M059J (cell line): ENCODE results near the gene SNAI3. TPM values are rescaled to one million over a fixed set of nuclear protein-coding genes. Genes with fewer than 3 reads are reported as not detected.

Experiments used
- DNase-seq: peaks from one replicate; pipeline ENCODE4 v3.0.0-alpha.2; 2012; ENCODE audit warnings: low read depth
- total RNA-seq: library from RNA; depleted of rRNA; stranded (reverse); fragments of >200 nt; shearing (Covaris generic); gene quantifications from 2 replicates; pipeline ENCODE4 v1.2.3, GENCODE V29; 2014

The SNAI3 gene
- total RNA-seq, 1 experiment from 2014 or later, result not detected

DNA sequence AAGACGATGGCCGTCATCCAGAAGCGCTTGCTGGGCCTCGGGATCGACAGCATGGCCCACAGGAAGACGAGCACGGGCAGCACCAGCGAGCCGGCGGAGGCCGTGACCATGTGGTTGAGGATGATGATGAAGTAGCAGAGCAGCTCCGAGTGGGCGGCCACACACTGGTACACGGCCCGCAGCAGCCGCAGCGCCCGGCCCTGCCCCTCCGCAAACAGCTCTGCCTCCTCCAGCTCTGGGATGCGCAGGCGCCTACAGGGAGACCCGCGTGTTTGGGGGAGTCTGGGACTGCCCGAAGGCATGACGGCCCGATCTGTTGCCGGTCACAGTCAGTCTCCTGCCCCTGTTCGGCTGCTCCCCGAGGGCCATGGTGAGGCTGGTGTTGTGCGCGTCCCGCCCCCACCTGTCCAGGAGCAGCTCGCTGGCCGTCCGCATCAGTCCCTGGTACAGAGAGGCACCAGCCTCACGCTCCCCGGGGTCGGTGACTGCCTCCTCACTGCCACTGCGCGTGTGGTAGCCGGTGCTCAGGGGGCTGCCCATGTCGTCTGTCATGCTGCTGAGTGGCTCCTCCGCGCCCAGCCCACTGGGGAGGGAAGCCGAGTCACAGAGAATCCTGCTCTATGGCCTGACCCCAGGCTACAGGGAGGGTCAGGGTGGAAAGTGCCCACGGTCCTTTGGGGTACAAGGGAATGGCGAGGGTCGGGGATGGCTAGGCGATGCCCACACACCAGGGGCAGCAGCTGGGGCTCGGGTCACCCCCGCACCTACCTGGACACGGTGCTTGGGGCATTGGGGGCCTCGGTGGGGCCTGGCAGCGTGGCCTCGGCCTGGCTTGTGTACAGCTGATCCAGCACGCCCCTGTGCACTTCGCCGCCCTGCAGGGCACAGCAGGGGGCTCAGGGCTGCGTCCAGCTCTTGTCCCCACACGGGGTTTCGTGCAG lies 35.8 kb upstream of the SNAI3 start:
- no peak for DNase-seq

DNA sequence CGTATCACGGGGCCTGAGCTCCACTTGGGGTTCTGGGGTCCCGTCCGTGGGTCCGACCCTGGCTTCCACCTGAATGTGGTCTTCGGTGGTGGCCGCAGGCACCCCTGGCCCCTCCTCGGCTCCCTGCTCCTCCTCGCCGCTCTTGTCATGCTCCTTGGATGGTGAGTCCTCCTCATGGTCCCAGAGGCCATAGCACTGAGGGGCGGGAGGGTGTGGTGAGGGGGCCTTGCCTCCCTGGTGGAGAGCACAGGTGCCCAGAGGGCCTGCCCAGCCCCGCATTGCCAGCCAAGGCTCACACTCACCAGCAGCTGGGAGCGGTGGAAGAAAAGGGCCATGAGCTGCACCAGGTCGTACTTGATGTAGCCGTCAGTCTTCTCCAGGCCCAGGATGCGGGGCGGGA lies 34.9 kb upstream of the SNAI3 start:
- no peak for DNase-seq

DNA sequence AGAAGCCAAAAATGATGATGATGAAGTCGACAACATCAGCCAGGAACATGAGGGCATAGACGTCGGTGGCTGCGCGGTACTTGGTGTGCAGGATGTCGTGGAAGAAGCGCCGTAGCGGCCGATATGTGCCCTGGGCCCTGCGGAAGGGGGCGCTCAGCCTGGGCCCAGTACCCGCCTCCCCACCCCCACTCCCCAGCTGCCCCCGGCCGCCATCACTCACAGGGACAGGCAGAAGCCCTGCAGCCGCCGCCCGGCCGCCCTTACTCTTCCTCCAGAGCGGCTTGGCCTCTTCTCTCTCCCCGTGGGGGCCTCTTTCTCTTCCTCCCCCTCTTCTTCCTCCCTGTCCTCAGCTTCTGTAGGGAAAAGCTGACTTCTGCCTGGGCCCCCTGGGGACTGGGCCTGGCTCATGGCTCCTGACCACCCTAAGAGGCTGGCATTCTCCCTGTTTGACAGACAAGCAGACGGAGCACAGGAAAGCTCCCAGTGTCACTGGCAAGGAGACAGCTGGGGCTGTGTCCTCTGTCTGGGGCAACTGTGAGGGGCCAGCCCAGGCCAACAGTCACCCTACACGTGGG lies 34.2 kb upstream of the SNAI3 start:
- DNase-seq, result no peak

DNA sequence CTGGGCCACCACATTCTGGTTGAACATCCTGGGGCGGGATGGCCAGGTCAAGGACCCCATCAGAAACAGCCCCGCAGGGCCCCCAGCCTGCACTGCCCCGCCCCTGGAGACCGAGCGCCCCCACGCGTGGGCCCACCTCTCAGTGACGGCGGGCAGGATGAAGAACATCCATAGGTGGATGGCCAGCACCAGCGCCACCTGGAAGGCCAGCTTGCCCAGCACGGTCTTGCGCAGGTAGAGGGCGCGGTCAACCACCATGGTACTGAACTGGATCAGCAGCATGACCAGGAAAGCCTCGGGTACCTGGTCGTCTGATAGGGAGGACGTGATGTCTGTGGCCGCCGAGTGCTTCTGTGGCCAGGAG lies 33.6 kb upstream of the SNAI3 start:
- no peak for DNase-seq

DNA sequence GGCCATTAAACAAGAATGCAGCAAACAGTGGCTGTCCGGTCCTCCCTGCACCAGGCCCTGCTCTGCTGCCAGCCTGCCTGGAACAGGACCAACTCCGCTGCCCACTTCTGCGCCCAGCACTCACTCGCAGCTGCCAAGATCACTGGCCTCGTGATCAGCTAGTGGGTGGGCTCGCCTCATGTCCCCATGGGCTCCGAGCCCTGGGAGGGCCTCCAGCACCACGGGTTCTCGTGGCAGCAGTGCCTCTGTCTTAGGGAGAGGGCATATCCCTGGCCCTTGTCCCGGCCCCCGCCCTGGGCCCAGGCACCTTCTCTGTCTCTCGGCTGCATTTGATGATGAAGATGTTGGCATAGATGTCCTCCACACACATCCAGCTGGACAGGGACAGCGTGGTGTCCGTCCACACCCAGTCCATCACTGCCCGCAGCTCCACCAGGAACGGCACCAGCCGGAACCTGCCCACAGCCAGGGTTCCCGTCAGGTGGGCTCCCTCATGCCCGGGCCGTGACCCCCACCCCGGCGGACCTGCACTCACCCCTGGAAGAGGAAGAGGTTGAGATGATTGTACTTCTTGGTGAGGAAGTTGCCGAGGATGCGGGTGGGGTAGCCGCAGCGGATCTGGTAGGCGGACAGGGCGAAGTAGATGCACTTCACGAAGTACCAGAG lies 33.1 kb upstream of the SNAI3 start:
- DNase-seq, result no peak

DNA sequence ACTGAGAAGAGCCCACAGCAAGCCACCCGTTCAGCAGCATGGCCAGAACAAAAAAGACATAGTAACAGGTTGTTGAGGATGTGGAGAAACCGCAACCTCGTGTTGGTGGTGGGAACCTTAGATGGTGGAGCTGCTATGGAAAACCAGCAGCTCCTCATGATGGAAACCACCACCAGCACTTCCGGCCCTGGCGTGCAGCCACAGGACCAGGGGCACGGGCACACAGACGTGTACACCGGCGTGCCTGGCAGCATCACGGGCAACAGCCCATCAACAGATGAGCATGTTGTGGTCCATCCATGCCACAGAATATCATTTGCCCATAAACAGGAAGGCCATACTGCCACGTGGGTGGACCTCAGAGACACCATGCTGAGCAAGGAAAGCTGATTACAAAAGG lies 31.9 kb upstream of the SNAI3 start:
- DNase-seq, result no peak

DNA sequence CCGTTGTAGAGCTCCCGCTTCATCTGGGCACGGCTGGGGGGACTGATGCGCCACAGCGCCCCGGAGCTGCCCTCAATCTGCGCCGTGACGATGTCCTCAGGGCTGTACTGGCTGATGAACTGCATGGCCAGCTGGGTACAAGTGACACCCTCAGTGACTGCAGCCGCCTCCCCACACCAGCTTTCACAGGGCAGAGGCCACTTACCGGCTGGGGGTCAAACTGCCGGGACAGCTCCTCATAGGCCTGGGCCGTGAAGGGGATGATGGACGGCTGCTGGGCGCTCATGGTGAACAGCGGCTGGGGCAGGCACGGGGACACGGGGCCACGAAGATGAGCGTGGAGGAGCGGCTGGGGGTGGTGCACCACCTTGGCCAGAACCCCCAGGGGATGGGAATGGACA lies 30.3 kb upstream of the SNAI3 start:
- DNase-seq, result no peak

DNA sequence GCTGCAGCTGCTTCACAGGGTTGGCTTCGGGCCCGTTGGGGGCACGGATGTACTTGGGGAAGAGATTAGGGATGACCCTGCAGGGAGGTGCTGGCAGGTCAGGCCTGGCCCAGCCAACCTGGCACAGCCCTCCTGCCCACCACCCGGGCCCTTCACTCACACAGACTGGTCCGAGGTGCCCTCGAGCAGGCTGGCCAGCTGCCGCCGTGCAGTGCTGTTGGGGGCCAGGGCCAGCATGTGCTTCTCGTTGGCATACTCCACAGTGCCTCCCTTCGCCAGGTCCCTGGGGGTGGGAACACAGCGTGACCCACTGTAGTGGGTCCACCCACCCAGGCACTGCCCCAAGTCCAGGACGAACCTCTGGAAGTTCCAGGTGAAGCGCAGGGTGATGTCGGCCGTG lies 29.9 kb upstream of the SNAI3 start:
- DNase-seq, result no peak

DNA sequence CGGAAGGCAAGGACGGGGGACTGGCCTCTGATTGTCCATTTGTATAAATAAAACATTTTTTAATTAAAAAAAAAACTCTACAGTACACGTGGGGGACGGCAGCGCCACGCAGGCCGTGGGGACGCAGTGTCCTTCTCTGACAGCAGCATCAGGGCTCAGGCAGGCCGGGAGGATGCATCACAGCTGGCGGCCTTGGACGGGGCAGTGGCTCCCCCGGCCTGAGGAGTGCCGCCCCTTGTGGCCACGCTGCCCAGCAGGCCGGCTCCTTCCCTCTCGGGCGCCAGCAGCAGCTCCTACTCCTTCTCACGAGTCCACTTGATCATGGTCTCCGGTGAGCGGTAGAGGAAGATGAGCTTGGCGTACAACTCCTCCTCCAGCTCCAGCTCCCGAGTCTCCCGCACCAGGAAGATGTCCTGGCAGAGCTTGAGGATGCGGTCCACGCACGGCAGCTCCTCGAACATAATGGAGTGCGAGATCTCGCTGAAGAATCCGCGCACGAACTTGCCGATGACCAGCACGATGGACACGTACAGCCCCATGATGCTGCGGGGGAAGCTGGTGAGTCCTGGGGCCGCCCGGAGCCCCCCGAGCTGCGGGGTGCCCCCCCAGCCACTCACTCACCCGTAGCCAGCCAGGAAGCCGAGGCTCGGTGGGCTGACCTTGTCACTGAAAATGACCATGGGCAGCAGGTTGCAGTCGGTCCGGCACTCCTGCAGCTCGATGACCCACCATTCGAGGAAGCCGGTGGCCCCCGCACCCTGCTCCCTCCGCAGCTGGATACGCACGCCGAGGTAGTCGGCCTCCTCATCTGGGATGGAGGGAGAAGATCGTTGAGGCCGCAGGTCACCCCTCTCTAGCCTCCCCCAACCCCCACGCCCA lies 29.2 kb upstream of the SNAI3 start:
- no peak for DNase-seq

DNA sequence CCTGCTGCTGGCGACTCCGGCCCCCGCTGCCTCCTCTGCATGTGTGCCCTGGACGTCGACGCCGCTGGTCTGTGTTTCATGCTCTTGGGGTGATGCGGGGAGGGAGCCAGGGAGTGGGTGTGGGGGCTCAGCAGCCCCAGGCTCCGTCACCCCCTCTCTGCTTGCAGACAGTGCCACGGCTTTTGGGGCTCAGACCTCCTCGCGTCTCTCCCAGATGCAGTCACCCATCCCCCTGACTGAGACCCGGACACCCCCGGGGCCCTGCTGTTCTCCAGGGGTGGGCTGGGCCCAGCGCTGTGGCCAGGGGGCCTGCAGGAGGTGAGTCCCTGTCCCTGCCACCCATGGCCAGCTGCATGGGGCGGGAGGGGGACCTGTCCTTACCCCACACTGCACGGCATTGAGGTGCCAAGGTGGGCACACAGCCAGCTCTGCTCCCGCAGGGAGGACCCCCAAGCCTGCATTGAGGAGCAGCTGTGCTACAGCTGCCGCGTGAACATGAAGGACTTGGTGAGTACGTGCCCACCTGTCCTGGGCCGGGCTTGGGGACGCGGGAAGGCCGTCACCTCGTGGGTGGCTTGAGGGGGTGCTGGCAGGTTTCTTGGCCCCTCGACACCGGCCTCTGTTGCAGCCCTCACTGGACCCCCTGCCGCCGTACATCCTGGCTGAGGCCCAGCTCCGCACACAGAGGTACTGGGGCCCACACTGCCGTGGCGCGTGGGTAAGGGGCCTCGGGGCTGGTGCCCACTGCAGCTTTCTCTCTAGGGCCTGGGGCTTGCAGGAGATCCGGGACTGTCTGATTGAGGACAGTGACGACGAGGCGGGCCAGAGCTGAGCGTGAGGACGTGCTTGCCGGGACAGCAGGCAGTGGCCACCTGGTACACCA lies 28.4 kb upstream of the SNAI3 start:
- DNase-seq, result no peak

DNA sequence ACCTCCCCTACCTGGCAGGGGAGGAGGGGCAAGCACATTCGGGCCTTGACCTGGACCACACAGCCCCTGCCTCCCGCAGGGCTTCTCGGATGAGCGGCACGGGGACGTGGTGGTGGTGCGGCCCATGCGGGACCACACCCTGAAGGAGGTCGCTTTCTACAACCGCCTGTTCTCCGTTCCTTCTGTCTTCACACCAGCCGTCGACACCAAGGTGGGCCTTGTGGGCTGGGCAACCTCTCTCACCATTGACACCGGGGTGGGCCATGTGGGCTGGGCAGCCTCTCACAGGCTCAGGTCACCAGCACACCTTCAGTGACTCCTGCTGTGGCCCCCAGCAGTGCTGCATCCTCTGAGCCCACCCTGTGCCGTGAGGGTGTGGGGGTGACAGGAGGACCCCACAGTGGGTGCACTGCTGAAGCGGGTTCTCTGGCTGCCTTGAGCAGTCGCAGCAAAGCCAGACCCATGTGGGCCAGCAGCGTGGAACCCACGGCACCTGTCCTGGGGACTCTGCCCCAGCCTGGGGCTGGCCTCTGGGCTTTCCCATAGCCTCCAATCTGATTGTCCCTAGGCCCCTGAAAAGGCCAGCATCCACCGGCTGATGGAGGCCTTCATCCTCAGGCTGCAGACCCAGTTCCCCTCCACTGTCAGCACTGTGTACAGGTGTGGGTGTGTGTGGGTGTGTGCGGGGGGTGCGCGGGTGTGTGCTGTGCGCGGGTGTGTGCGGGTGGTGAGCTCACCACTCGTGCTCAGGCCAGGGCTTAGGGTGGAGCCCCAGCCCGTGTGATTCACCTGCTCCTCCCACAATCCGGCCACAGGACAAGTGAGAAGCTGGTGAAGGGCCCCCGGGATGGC lies 27.5 kb upstream of the SNAI3 start:
- peak; percentile 32 for DNase-seq

DNA sequence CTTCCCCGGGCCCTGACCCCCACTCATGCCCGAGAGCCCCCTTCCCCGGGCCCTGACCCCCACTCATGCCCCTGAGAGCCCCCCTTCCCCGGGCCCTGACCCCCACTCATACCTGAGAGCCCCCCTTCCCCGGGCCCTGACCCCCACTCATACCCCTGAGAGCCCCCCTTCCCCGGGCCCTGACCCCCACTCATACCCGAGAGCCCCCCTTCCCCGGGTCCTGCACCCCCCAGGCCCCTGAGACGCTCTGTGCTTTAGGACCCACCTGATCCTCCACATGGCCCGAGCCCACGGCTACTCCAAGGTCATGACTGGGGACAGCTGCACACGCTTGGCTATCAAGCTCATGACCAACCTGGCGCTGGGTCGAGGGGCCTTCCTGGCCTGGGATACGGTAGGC lies 26.7 kb upstream of the SNAI3 start:
- DNase-seq, result no peak

DNA sequence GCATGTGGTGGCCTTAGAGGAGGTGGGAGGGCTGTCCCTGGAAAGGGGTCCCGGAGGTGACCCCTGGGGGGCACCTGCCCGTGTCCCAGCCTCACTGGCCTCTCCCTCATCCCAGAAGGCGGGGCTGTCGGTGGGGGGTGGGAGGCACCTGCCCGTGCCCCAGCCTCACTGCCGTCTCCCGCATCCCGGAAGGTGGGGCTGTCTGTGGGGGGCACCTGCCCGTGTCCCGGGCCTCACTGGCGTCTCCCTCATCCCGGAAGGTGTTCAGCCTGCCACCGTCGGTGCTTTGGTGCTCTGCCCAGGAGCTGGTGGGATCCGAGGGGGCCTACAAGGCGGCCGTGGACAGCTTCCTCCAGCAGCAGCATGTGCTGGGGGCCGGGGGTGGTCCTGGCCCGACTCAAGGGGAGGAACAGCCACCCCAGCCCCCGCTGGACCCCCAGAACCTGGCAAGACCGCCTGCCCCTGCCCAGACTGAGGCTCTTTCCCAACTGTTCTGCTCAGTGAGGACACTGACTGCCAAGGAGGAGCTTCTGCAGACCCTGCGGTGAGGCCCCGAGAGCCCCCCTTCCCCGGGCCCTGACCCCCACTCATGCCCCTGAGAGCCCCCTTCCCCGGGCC lies 26.2 kb upstream of the SNAI3 start:
- no peak for DNase-seq

DNA sequence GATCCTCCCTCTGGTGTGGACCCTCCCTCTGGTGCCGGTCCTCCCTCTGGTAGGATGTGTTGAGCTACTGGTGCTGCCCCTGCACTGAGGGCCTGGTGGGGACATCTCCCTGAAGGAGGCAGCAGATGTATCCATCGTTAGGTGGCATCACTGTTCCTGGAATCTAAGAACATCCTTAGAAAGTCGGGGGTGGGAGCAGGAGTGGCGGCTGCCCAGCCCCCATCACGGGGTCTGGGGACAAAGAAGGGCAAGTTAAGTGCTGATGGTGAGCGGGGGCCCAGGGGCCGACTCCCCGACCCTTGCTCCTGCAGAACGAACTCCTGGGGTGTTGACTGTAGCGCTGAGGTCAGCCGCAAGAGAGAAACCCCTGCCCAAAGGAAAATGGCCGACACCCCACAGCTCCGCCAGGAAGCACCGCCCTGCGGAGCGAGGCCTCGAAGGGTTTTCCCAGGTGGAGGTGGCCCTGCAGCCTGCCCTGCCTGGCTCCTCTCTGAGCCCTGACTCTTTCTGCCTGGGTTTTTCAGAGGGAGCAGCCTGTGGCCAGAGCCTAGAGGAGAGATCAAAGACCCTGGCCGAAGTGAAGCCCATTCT lies 25.5 kb upstream of the SNAI3 start:
- DNase-seq, result no peak

DNA sequence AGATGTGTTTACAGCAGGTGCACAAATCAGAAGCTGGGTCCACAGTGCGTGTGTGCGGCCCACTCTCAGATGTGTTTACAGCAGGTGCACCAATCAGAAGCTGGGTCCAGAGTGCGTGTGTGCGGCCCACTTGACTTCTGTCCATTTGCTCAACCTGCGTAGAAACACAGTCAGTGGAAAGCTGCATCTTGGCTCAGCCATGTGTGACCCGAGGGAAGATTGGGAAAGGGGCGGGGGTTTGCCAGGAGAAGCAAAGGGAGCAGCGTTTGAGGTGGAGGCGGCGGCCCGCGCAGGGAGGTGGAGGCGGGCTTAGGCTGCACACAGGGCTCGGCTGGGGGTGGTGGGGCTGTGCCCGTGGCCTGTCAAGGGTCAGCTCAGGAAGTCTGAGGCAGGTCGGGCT lies 24.2 kb upstream of the SNAI3 start:
- no peak for DNase-seq

DNA sequence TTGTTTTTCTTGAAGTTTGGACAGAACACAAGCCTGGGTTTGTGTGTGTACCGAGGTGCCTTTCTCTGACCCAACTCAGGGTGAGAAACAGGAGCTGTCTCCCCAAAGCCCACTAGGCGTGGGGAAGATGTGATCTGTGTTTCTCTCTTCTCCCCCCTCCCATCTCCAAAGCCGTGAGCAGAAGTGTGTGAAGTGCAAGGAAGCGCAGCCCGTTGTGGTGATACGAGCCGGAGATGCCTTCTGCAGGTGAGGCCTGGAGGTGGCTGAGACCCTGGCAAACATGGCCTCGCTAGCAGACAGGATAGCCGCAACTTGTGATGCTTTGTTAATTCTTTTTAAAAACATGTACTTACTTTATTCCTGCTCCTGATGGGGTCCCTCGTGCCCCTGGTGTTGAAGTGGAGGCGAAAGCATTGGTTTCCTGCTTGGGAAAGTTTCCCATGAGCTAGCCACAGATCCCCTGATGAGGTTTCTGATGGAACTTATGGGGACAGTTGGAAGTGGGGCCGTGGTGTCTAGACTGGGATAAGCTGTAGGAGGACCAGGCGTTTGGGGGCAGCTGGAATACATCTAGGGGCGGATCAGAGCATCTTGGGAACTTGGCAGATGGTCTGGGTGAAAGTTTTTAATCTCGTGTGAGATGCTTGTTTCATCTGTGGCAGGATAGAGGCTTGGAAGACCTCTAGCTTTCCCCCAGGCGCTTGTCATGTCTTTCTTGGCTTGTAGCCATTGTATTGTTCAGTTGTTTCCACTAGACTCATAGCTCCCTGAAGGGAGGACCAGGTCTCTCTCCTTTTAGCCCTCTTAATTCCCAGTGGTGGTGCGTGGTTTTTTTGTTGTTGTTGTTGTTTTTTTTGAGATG lies 20.9 kb upstream of the SNAI3 start:
- no peak for DNase-seq

DNA sequence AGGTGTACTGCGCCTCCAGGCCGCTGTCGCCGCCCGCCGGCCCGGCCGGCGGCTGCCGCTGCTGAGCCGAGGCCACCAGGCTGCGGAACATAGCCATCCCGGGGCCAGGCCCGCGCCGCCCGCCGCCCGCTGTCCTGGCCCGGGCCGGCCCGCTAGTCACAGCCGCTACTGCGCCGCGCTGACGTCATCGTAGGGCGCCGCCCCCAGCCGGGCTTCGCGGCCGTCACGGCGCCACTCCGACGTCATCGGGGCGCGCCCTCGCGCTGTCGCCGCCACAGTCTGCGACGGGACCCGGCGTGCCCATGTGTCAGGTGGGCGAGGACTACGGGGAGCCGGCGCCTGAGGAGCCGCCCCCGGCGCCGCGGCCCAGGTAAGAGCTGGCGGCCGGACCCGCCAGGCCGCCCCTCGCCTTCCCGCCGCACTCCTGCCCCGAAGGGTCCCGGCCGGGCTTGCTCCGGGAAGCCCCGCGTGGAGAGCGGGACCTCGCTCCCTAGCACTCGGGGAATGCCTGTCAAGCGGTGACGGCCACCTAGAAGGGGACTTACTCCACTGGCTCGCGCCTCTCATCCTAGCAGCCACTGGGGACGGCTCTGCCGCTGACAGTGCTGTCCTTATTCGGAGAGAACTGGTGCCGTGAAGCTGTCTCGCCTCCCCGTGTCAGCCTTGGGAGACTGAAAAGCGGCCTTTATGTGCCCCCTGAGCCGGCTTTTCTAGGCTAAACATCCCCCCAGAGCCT lies 20.1 kb upstream of the SNAI3 start, which contains the start of the genes CTU2 and RNF166:
TSS of gene CTU2 (plus strand) at position 275 of the 736 bp plus-strand sequence. CDS start at position 303, 28 bp downstream.
TSS of gene RNF166 (minus strand) at position 180 of the 736 bp plus-strand sequence. CDS start at position 97, 83 bp downstream.
- peak; percentile 83 for DNase-seq
